ES-I3 (cell line): ENCODE measurements around the gene MAP1LC3C.

Source experiments
- H3K36me3 ChIP-seq: 2 replicates; pipeline ENCODE4 v1.6.1; 2013; ENCODE audit warnings: mild to moderate bottlenecking, low read length, control low read depth, moderate library complexity; ENCODE audit not compliant: insufficient read depth
- H3K4me1 ChIP-seq: 2 replicates; pipeline ENCODE4 v1.6.1; 2013; ENCODE audit warnings: mild to moderate bottlenecking, control low read depth, low read length; ENCODE audit not compliant: insufficient read depth
- H3K9ac ChIP-seq: 2 replicates; pipeline ENCODE4 v1.6.1; 2013; ENCODE audit warnings: low read depth, mild to moderate bottlenecking, low read length, moderate library complexity
- H3K9me3 ChIP-seq: 2 replicates; pipeline ENCODE4 v1.6.1; 2013; ENCODE audit warnings: mild to moderate bottlenecking, low read length, moderate library complexity; ENCODE audit not compliant: control insufficient read depth, insufficient read depth

The MAP1LC3C gene

GRCh38 chr1:241972703-241973369 is 26.1 kb downstream of the MAP1LC3C start:
- no peaks in the 10 kb centered on the region for H3K9me3 ChIP-seq

DNA sequence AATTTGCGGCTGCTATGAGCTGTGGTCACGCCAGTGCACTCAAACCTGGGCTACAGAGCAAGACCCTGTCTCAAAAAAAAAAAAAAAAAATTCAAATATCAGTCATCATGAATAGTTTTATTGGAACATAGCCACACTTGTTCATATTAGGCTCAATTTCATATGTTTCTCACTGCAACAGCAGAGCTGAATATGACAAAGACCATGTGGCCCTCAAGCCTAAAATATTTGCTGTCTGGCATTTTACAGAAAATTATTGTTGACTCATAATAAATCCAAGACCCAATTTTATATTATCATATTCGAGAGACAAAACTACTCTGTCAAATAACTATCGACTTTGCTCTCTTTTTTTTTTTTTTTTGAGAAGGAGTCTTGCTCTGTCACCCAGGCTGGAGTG is 30.3 kb downstream of the MAP1LC3C start:
- Histone ChIP-seq H3K9ac (no peak overlapping the region), H3K9me3 (no peaks in the 10 kb centered on the region), H3K4me1 (peaks cover 12% of the 10 kb centered on the region), H3K36me3 (no peaks in the 10 kb centered on the region)

More at GRCh38 chr1:241972703-241973369, 26.1 kb downstream of the MAP1LC3C start:
- Histone ChIP-seq H3K4me1 (peaks cover 13% of the 10 kb centered on the region), H3K36me3 (no peaks in the 10 kb centered on the region), H3K9ac (no peak overlapping the region)

GRCh38 chr1:241964550-241965282 is 34.2 kb downstream of the MAP1LC3C start:
- no peaks in the 10 kb centered on the region for H3K36me3 ChIP-seq
- no peaks in the 10 kb centered on the region for H3K9me3 ChIP-seq
- no peak overlapping the region for H3K9ac ChIP-seq
- H3K4me1 ChIP-seq = no peaks in the 10 kb centered on the region

DNA sequence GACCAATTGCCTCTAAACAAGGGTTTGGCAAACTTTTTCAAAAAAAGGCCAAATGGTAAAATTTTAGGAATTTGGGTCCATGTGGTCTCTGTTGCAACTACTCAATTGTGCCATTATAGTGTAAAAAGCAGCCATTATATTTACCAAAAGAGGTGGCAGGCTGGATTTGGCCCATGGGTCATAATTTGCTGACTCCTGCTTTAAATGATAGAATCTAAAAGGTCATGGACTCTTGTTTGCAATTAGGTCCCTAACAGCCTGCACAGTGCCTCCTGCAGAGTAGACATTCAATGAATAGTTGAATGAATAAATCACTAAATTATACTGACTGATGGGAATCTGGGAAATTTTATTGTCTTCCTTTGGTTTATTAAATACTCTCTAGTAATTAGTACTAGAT is 35.2 kb downstream of the MAP1LC3C start:
- no peaks in the 10 kb centered on the region for H3K4me1 ChIP-seq
- H3K9ac ChIP-seq = no peak overlapping the region
- no peaks in the 10 kb centered on the region for H3K9me3 ChIP-seq
- no peaks in the 10 kb centered on the region for H3K36me3 ChIP-seq

- Histone ChIP-seq H3K4me1 (no peaks in the 10 kb centered on the region), H3K36me3 (no peaks in the 10 kb centered on the region), H3K9ac (no peak overlapping the region), H3K9me3 (no peaks in the 10 kb centered on the region)
These were observed 36.7 kb downstream of the MAP1LC3C start for GRCh38 chr1:241962153-241962552.

DNA sequence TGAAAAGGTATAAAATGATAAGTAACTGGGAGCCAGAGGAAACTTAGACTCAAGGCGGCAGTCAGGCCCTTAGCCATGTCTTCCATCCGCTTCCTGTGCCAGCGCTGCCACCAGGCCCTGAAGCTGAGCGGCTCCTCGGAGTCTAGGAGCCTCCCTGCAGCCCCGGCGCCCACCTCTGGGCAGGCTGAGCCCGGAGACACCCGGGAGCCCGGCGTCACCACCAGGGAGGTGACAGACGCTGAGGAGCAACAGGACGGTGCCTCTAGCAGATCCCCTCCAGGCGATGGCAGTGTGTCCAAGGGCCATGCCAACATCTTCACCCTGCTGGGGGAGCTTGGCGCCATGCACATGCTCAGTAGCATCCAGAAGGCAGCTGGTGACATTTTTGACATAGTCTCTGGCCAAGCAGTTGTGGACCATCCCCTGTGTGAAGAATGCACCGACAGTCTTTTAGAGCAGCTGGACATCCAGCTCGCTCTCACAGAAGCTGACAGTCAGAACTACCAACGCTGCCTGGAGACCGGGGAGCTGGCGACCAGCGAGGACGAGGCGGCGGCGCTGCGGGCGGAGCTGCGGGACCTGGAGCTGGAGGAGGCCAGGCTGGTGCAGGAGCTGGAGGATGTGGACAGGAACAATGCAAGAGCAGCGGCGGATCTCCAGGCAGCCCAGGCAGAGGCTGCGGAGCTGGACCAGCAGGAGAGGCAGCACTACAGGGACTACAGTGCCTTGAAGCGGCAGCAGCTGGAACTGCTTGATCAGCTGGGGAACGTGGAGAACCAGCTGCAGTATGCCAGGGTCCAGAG is 41.0 kb downstream of the MAP1LC3C start, which contains the start of gene BECN2:
Gene BECN2, plus strand, starts transcription at position 76 of the 803 bp plus-strand sequence. Its CDS starts 0 bp downstream, at position 76.
- Histone ChIP-seq H3K36me3 (no peaks in the 10 kb centered on the region), H3K4me1 (no peaks in the 10 kb centered on the region), H3K9me3 (no peaks in the 10 kb centered on the region), H3K9ac (no peak within 1 kb of the TSS)

GRCh38 chr1:241950390-241950789 is 48.5 kb downstream of the MAP1LC3C start:
- Histone ChIP-seq H3K9ac (no peak overlapping the region), H3K9me3 (no peaks in the 10 kb centered on the region), H3K36me3 (no peaks in the 10 kb centered on the region), H3K4me1 (no peaks in the 10 kb centered on the region)

GRCh38 chr1:241947354-241947753 is 51.5 kb downstream of the MAP1LC3C start:
- Histone ChIP-seq H3K9me3 (no peaks in the 10 kb centered on the region), H3K36me3 (no peaks in the 10 kb centered on the region), H3K9ac (no peak overlapping the region), H3K4me1 (no peaks in the 10 kb centered on the region)
